SK-N-SH treated with all-trans-retinoic acid at 6 μM for 48 hours (cell line): ENCODE measurements around the gene SRF.

ENCODE experiments used
- ATAC-seq: fragments of 200-7000 bp; cut with Tn5 transposase; 3 replicates; pipeline ENCODE4 v1.9.1; 2020; ENCODE audit warnings: mild to moderate bottlenecking, moderate library complexity
- ARNTL ChIP-seq: fragments of 450-650 bp; formaldehyde crosslinking; IDR thresholded peaks from 2 replicates; pipeline ENCODE4 v1.5.0; 2020; ENCODE audit warnings: low read depth, mild to moderate bottlenecking, moderate library complexity, borderline replicate concordance
- BACH2 ChIP-seq: fragments of 250-450 bp; sonication (Bioruptor Pico); IDR thresholded peaks from 2 replicates; pipeline ENCODE4 v1.9.0; 2021; ENCODE audit warnings: mild to moderate bottlenecking, borderline replicate concordance
- CSDC2 ChIP-seq: fragments of 250-450 bp; sonication (Bioruptor Pico); IDR thresholded peaks from 2 replicates; pipeline ENCODE4 v1.5.0; 2020; ENCODE audit warnings: mild to moderate bottlenecking, moderate library complexity
- ESRRG ChIP-seq: fragments of 250-450 bp; sonication (Bioruptor Pico); IDR thresholded peaks from 2 replicates; pipeline ENCODE4 v1.6.1; 2021; ENCODE audit warnings: mild to moderate bottlenecking
- GLIS3 ChIP-seq: fragments of 250-450 bp; sonication (Bioruptor Pico); IDR thresholded peaks from 2 replicates; pipeline ENCODE4 v1.5.0; 2020; ENCODE audit warnings: mild to moderate bottlenecking, moderate library complexity
- ISL1 ChIP-seq: fragments of 250-450 bp; sonication (Bioruptor Pico); IDR thresholded peaks from 2 replicates; pipeline ENCODE4 v2.1.2; 2022; ENCODE audit warnings: mild to moderate bottlenecking, moderate library complexity
- OSR1 ChIP-seq: fragments of 250-450 bp; sonication (Bioruptor Pico); IDR thresholded peaks from 2 replicates; pipeline ENCODE4 v1.8.0; 2022; ENCODE audit warnings: moderate library complexity, mild to moderate bottlenecking, inconsistent platforms
- PATZ1 ChIP-seq: fragments of 250-450 bp; sonication (Bioruptor Pico); IDR thresholded peaks from 2 replicates; pipeline ENCODE4 v1.8.0; 2020; ENCODE audit warnings: mild to moderate bottlenecking, moderate library complexity, borderline replicate concordance
- PPARA ChIP-seq: fragments of 250-450 bp; sonication (Bioruptor Pico); IDR thresholded peaks from 2 replicates; pipeline ENCODE4 v1.5.0; 2020; ENCODE audit warnings: mild to moderate bottlenecking, borderline replicate concordance
- RARB ChIP-seq: fragments of 250-450 bp; sonication (Bioruptor Pico); IDR thresholded peaks from 2 replicates; pipeline ENCODE4 v1.8.0; 2021; ENCODE audit warnings: mild to moderate bottlenecking, moderate library complexity
- SNAI2 ChIP-seq: fragments of 250-450 bp; sonication (Bioruptor Pico); IDR thresholded peaks from 2 replicates; pipeline ENCODE4 v1.5.0; 2020; ENCODE audit warnings: mild to moderate bottlenecking, moderate library complexity
- TCF4 ChIP-seq: fragments of 250-450 bp; sonication (Bioruptor Pico); IDR thresholded peaks from 2 replicates; pipeline ENCODE4 v1.8.0; 2021; ENCODE audit warnings: mild to moderate bottlenecking, moderate library complexity, borderline replicate concordance
- TOX ChIP-seq: fragments of 250-450 bp; sonication (Bioruptor Pico); IDR thresholded peaks from 2 replicates; pipeline ENCODE4 v1.8.0; 2021; ENCODE audit warnings: mild to moderate bottlenecking, moderate library complexity, borderline replicate concordance
- TSHZ2 ChIP-seq: fragments of 250-450 bp; sonication (Bioruptor Pico); IDR thresholded peaks from 2 replicates; pipeline ENCODE4 v1.5.0; 2020; ENCODE audit warnings: mild to moderate bottlenecking, moderate library complexity
- ZC3H10 ChIP-seq: fragments of 250-450 bp; sonication (Bioruptor Pico); IDR thresholded peaks from 2 replicates; pipeline ENCODE4 v1.5.1; 2021; ENCODE audit warnings: mild to moderate bottlenecking, moderate library complexity
- ZFP3 ChIP-seq: fragments of 250-450 bp; sonication (Bioruptor Pico); IDR thresholded peaks from 2 replicates; pipeline ENCODE4 v1.5.0; 2020; ENCODE audit warnings: mild to moderate bottlenecking, moderate library complexity
- ZFP30 ChIP-seq: fragments of 450-650 bp; formaldehyde crosslinking; IDR thresholded peaks from 2 replicates; pipeline ENCODE4 v1.5.0; 2022; ENCODE audit warnings: mild to moderate bottlenecking, moderate library complexity
- ZNF565 ChIP-seq: fragments of 450-650 bp; formaldehyde crosslinking; conservative IDR thresholded peaks from 2 replicates; pipeline ENCODE4 v1.5.0; 2020; ENCODE audit warnings: low read depth, mild to moderate bottlenecking, moderate library complexity
- ZNF70 ChIP-seq: fragments of 450-650 bp; formaldehyde crosslinking; IDR thresholded peaks from 2 replicates; pipeline ENCODE4 v1.5.0; 2020; ENCODE audit warnings: mild to moderate bottlenecking, moderate library complexity
- ZNF8 ChIP-seq: fragments of 450-650 bp; formaldehyde crosslinking; IDR thresholded peaks from 2 replicates; pipeline ENCODE4 v1.5.0; 2020; ENCODE audit warnings: mild to moderate bottlenecking, moderate library complexity
- TF ChIP-seq, protein P1 (sequence below): fragments of 250-450 bp; sonication (Bioruptor Pico); IDR thresholded peaks from 2 replicates; pipeline ENCODE4 v1.5.1; 2021; ENCODE audit warnings: mild to moderate bottlenecking, moderate library complexity
- TF ChIP-seq, protein P2 (sequence below): fragments of 250-450 bp; sonication (Bioruptor Pico); IDR thresholded peaks from 2 replicates; pipeline ENCODE4 v1.5.1; 2020; ENCODE audit warnings: low read depth, mild to moderate bottlenecking, moderate library complexity

Gene SRF

GRCh38 chr6:43176423-43176786, 5.3 kb downstream of the SRF start:
- no peak for ATAC-seq
- TF ChIP-seq ZNF8 (CRISPR knock-in tag) = no peak
- TF ChIP-seq SNAI2 (CRISPR knock-in tag) = no peak
- TF ChIP-seq PPARA = no peak
- TF ChIP-seq ZNF70 (CRISPR knock-in tag) = no peak
- TF ChIP-seq GLIS3 (CRISPR knock-in tag) = no peak
- TF ChIP-seq ZNF565 = no peak
- TF ChIP-seq, protein P1, sequence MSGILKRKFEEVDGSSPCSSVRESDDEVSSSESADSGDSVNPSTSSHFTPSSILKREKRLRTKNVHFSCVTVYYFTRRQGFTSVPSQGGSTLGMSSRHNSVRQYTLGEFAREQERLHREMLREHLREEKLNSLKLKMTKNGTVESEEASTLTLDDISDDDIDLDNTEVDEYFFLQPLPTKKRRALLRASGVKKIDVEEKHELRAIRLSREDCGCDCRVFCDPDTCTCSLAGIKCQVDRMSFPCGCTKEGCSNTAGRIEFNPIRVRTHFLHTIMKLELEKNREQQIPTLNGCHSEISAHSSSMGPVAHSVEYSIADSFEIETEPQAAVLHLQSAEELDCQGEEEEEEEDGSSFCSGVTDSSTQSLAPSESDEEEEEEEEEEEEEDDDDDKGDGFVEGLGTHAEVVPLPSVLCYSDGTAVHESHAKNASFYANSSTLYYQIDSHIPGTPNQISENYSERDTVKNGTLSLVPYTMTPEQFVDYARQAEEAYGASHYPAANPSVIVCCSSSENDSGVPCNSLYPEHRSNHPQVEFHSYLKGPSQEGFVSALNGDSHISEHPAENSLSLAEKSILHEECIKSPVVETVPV (CRISPR knock-in tag) = no peak
- TF ChIP-seq ARNTL (CRISPR knock-in tag) = no peak
- no peak for TF ChIP-seq CSDC2 (CRISPR knock-in tag)
- TF ChIP-seq ESRRG (CRISPR knock-in tag) = no peak
- no peak for TF ChIP-seq ISL1 (CRISPR knock-in tag)
- TF ChIP-seq TCF4 (CRISPR knock-in tag) = no peak
- no peak for TF ChIP-seq BACH2 (CRISPR knock-in tag)
- TF ChIP-seq, protein P2, sequence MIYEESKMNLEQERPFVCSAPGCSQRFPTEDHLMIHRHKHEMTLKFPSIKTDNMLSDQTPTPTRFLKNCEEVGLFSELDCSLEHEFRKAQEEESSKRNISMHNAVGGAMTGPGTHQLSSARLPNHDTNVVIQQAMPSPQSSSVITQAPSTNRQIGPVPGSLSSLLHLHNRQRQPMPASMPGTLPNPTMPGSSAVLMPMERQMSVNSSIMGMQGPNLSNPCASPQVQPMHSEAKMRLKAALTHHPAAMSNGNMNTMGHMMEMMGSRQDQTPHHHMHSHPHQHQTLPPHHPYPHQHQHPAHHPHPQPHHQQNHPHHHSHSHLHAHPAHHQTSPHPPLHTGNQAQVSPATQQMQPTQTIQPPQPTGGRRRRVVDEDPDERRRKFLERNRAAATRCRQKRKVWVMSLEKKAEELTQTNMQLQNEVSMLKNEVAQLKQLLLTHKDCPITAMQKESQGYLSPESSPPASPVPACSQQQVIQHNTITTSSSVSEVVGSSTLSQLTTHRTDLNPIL = no peak
- TF ChIP-seq TSHZ2 = no peak
- no peak for TF ChIP-seq PATZ1

GRCh38 chr6:43178150-43178549, 7.1 kb downstream of the SRF start:
- TF ChIP-seq SNAI2 (CRISPR knock-in tag) (no peak), PPARA (no peak), PATZ1 (no peak), CSDC2 (CRISPR knock-in tag) (no peak), TCF4 (CRISPR knock-in tag) (no peak), ZC3H10 (no peak), ZNF565 (no peak), GLIS3 (CRISPR knock-in tag) (no peak), BACH2 (CRISPR knock-in tag) (no peak), OSR1 (CRISPR knock-in tag) (no peak), TOX (CRISPR knock-in tag) (no peak), ZNF8 (CRISPR knock-in tag) (no peak), ZFP3 (CRISPR knock-in tag) (no peak), ZFP30 (CRISPR knock-in tag) (no peak), ISL1 (CRISPR knock-in tag) (no peak), ZNF70 (CRISPR knock-in tag) (no peak), RARB (CRISPR knock-in tag) (no peak)
- TF ChIP-seq, protein P2 = no peak
- no peak for ATAC-seq
